ENCODE data around the gene TBC1D1.

- TF ChIP-seq GATA2 (IDR thresholded peaks at IDR 0.05; ENCODE audit: low read depth, low read length), result no peak
- no peak for TF ChIP-seq GATA3 (IDR thresholded peaks at IDR 0.05; ENCODE audit: low read depth, low read length)
These were observed 126.7 kb downstream of the TBC1D1 start for GRCh38 chr4:38017609-38018008.

Measured in SH-SY5Y (cell line).